ENCODE results near the gene GLB1L. TPM values are rescaled to one million over a fixed set of nuclear protein-coding genes. Genes with fewer than 3 reads are reported as not detected.

Gene GLB1L
- total RNA-seq, 1 donor from 2014 or later, result 16.1 TPM

DNA sequence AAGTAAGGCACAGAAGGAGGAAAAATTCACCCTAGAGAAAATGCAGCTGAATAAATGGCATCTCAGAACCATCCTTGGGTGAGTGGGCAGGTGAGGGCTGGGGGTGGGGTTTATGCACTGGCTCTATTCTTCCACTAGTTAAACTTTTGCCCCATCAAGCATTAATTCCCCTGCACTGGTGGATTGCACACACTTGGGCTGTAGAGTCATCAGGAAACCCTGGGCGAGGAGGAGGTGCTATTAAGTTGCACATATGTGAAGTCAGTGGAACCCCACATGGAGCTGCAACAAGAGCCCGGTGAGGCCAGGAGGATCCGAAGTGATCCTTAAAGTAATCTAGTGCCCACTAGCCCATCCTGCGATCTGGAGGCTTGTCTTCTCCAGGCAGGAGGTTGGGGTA lies 27.1 kb upstream of the GLB1L start:
- Mint-ChIP-seq H3K27me3 (peaks cover 40% of the 10 kb centered on the region), H3K9me3 (no peaks in the 10 kb centered on the region), H3K27ac (peak overlapping the region; percentile 23), H3K36me3 (no peaks in the 10 kb centered on the region), H3K4me3 (no peak overlapping the region), H3K4me1 (ENCODE audit: unreplicated experiment) (peaks cover 5% of the 10 kb centered on the region)
- DNase-seq (ENCODE audit: extremely low spot score, unreplicated experiment), result no peak
- TF ChIP-seq, protein P1, sequence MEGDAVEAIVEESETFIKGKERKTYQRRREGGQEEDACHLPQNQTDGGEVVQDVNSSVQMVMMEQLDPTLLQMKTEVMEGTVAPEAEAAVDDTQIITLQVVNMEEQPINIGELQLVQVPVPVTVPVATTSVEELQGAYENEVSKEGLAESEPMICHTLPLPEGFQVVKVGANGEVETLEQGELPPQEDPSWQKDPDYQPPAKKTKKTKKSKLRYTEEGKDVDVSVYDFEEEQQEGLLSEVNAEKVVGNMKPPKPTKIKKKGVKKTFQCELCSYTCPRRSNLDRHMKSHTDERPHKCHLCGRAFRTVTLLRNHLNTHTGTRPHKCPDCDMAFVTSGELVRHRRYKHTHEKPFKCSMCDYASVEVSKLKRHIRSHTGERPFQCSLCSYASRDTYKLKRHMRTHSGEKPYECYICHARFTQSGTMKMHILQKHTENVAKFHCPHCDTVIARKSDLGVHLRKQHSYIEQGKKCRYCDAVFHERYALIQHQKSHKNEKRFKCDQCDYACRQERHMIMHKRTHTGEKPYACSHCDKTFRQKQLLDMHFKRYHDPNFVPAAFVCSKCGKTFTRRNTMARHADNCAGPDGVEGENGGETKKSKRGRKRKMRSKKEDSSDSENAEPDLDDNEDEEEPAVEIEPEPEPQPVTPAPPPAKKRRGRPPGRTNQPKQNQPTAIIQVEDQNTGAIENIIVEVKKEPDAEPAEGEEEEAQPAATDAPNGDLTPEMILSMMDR (conservative IDR thresholded peaks at IDR 0.05), result no peak

GRCh38 chr2:219271021-219271420 lies 25.8 kb upstream of the GLB1L start:
- H3K4me3 Mint-ChIP-seq, result no peak overlapping the region
- TF ChIP-seq, protein P1 (conservative IDR thresholded peaks at IDR 0.05), result no peak
- no peak overlapping the region for H3K27ac Mint-ChIP-seq
- no peaks in the 10 kb centered on the region for H3K36me3 Mint-ChIP-seq
- peaks cover 5% of the 10 kb centered on the region for H3K4me1 Mint-ChIP-seq (ENCODE audit: unreplicated experiment)
- peaks cover 40% of the 10 kb centered on the region for H3K27me3 Mint-ChIP-seq
- no peak for DNase-seq (ENCODE audit: extremely low spot score, unreplicated experiment)
- H3K9me3 Mint-ChIP-seq, result no peaks in the 10 kb centered on the region

DNA sequence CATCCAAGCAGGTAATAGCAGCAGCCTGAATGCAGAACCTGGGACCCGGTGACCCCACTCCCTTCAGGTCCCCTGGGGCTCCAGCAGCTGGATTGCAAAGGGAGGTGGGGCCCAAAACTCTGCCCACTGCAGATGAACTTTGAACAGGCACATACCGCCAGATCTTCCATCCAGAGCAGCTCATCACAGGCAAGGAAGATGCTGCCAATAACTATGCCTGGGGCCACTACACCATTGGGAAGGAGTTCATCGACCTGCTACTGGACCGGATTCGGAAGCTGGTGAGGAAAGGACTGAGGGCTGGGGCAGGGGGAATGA lies 24.8 kb upstream of the GLB1L start:
- no peak overlapping the region for H3K4me3 Mint-ChIP-seq
- no peak for DNase-seq (ENCODE audit: extremely low spot score, unreplicated experiment)
- peaks cover 5% of the 10 kb centered on the region for H3K4me1 Mint-ChIP-seq (ENCODE audit: unreplicated experiment)
- no peaks in the 10 kb centered on the region for H3K36me3 Mint-ChIP-seq
- no peaks in the 10 kb centered on the region for H3K9me3 Mint-ChIP-seq
- peaks cover 40% of the 10 kb centered on the region for H3K27me3 Mint-ChIP-seq
- TF ChIP-seq, protein P1 (conservative IDR thresholded peaks at IDR 0.05), result no peak
- H3K27ac Mint-ChIP-seq, result no peak overlapping the region

GRCh38 chr2:219269362-219270054 lies 24.3 kb upstream of the GLB1L start:
- no peaks in the 10 kb centered on the region for H3K36me3 Mint-ChIP-seq
- peaks cover 40% of the 10 kb centered on the region for H3K27me3 Mint-ChIP-seq
- DNase-seq (ENCODE audit: extremely low spot score, unreplicated experiment), result no peak
- peaks cover 5% of the 10 kb centered on the region for H3K4me1 Mint-ChIP-seq (ENCODE audit: unreplicated experiment)
- TF ChIP-seq, protein P1 (conservative IDR thresholded peaks at IDR 0.05), result no peak
- H3K27ac Mint-ChIP-seq, result peak overlapping the region; percentile 11
- no peaks in the 10 kb centered on the region for H3K9me3 Mint-ChIP-seq
- no peak overlapping the region for H3K4me3 Mint-ChIP-seq

GRCh38 chr2:219268294-219268693 lies 23.1 kb upstream of the GLB1L start:
- Mint-ChIP-seq H3K27ac (peak overlapping the region; percentile 83), H3K4me1 (ENCODE audit: unreplicated experiment) (peaks cover 5% of the 10 kb centered on the region), H3K9me3 (no peaks in the 10 kb centered on the region), H3K36me3 (no peaks in the 10 kb centered on the region), H3K27me3 (peaks cover 40% of the 10 kb centered on the region), H3K4me3 (no peak overlapping the region)
- TF ChIP-seq, protein P1 (conservative IDR thresholded peaks at IDR 0.05), result no peak
- no peak for DNase-seq (ENCODE audit: extremely low spot score, unreplicated experiment)
